Medulla oblongata (tissue), 1 donor: Measurements from ENCODE around the gene RFFL.

Source experiments
- DNase-seq: peaks from one replicate; pipeline ENCODE4 v3.0.0-alpha.2; 2015; ENCODE audit errors: extremely low spot score

The RFFL gene

DNA sequence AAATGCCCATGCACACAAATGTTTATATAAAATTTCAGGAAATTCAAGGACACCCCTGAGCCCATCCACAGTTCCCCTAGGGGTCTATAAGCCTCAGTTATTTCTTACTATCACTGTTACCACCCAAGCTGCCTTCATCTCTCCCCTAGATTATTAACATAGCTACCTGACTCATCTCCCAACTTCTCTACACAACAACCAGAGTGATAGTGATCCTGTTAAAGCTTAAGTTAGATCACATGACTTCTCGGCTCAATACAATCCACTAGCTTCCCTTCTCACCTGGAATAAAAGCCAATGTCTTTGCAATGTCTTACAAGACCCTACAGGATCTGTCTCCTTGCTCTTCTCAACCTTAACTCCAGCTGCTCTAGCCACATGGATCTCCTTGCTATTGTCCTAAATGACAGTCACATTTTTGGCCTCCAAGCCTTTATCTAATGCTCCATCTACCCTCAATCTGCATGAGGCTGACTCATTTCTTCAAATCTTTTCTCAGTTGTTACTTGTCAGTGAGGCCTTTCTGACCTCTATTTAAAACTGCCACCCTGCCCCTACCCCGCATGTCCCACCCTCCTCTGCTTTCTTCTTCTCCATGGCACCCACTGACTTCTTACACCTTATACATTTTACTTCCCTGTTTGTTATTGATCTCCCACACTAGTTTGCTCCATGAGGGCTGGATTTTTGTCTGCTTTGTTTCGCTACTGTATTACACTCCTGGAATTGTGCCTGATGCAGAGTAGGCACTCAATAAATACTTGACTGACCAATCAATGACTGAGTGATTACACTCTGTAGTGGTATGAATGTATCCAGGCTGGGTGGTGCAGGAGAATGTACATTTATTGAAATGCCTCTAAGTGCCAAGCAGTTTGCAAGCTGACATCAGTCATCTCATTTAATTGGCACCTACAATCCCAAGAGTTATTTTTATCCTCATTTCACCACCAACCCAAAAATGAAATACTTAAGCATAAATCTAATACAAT, 88.4 kb downstream of the RFFL start:
- DNase-seq: no peak

DNA sequence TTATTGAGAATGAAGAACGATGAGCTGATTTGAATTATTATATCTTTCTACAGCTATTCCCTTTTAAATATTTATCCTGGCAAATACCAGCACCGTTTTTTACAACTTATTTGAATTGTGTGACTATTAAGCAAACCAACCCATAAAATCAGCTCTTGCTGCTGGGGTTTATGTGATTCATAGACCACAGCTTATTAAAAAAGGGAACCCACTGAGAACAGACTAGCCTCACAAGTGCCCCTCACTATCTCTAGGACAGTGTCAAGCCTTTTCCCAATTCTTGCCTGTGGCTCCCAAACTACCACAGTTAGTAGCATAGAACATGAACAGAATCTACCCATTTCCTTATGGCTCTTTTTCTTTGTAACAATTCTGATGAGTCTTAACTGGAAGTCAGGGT, 89.3 kb downstream of the RFFL start:
- no peak for DNase-seq

DNA sequence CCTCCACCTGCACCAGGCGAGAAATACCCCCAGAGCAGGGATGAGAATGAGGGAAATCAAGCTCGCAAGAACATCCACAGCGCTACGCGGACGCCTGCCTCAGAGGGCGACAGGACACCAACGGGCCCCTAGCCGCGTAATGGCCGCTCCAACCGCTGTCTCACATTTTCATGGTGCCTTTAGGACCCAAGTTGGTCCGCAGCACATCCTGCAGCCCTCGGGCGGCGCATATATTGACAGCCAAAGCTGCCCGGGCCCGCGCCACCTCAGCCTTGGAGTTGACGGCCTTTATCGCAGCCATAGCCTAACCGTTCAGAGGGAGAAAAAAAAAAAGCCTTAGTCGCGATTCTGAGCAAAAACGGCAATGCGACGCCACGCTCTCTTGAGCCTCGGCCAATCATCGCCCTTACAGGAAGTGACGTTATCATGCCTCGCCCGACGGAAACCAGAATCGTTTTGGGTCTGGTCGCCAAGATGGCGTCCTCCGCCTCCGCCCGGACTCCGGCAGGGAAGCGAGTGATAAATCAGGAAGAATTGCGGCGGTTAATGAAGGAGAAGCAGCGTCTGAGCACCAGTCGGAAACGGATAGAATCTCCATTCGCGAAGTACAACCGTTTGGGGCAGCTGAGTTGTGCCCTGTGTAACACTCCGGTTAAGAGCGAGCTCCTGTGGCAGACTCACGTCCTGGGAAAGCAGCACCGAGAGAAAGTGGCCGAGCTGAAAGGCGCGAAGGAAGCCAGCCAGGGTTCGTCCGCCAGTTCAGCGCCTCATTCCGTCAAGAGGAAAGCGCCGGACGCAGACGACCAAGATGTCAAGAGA, 102.2 kb downstream of the RFFL start, which contains the start of the genes CCT6B and ZNF830:
Gene CCT6B, minus strand, starts transcription at position 368 of the 819 bp plus-strand sequence. Its CDS starts 67 bp downstream, at position 301.
Gene ZNF830, plus strand, starts transcription at position 448 of the 819 bp plus-strand sequence. Its CDS starts 27 bp downstream, at position 475.
- DNase-seq: peak; percentile 98

DNA sequence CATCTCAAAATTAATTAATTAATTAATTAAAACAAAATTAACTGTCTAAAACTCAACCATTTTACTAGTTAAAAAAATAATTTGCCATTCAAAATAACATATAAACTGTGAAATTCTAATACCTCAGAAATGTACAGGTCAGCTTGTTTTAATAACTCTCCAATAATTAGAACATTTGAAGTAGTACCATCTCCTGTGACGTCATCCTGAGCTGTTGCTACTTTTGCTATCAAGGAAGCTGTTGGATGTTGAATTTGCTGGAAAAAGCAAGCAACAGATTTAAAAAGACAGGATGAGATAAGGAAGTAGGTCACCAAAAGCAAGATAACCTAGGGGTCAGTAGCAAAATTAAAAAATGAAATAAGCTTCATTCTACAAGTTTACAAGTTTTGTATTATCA, 105.1 kb downstream of the RFFL start:
- DNase-seq: no peak
